ENCODE data around the gene MSX1. TPM values are rescaled to one million over a fixed set of nuclear protein-coding genes. Genes with fewer than 3 reads are reported as not detected.

Gene MSX1
- total and polyA plus RNA-seq, 2 experiments from 2014 or later, result 0.61 TPM; not detected in 1

- Mint-ChIP-seq H3K27ac (no peak overlapping the region), H3K9me3 (peaks cover 3% of the 10 kb centered on the region), H3K4me1 (peaks cover 51% of the 10 kb centered on the region), H3K27me3 (ENCODE audit: insufficient read depth, low read depth, poor library complexity) (peaks cover 76% of the 10 kb centered on the region), H3K36me3 (ENCODE audit: low read depth) (no peaks in the 10 kb centered on the region; the same call in 2 of the 3 replicates), H3K4me3 (no peak overlapping the region)
- H3K4me2 ChIP-seq, result peak overlapping the region; percentile 48; the same call in 1 of the 2 replicates
- no peaks in the 10 kb centered on the region; the same call in 1 of the 2 replicates for H3K36me3 ChIP-seq (ENCODE audit: insufficient read depth)
- H3K9me2 ChIP-seq (ENCODE audit: insufficient read depth), result no peaks in the 10 kb centered on the region
- H3K27me3 ChIP-seq (ENCODE audit: insufficient read depth), result peaks cover 96% of the 10 kb centered on the region
- H4K20me1 ChIP-seq (replicated peaks; ENCODE audit: insufficient read depth), result peaks cover 69% of the 10 kb centered on the region
- H3K27ac ChIP-seq (ENCODE audit: low read depth), result no peak overlapping the region
- ATAC-seq (no peak), DNase-seq (ENCODE audit: low spot score) (no peak)
- TF ChIP-seq NANOG (IDR thresholded peaks at IDR 0.05; ENCODE audit: borderline replicate concordance) (no peak), REST (IDR thresholded peaks at IDR 0.05; ENCODE audit: unreplicated experiment) (no peak), EZH2phosphoT487 (IDR thresholded peaks at IDR 0.05; ENCODE audit: unreplicated experiment) (peak; percentile 56), EZH2 (IDR thresholded peaks at IDR 0.05; ENCODE audit: low read depth, unreplicated experiment) (peak; percentile 97)
- TF ChIP-seq, protein P1, sequence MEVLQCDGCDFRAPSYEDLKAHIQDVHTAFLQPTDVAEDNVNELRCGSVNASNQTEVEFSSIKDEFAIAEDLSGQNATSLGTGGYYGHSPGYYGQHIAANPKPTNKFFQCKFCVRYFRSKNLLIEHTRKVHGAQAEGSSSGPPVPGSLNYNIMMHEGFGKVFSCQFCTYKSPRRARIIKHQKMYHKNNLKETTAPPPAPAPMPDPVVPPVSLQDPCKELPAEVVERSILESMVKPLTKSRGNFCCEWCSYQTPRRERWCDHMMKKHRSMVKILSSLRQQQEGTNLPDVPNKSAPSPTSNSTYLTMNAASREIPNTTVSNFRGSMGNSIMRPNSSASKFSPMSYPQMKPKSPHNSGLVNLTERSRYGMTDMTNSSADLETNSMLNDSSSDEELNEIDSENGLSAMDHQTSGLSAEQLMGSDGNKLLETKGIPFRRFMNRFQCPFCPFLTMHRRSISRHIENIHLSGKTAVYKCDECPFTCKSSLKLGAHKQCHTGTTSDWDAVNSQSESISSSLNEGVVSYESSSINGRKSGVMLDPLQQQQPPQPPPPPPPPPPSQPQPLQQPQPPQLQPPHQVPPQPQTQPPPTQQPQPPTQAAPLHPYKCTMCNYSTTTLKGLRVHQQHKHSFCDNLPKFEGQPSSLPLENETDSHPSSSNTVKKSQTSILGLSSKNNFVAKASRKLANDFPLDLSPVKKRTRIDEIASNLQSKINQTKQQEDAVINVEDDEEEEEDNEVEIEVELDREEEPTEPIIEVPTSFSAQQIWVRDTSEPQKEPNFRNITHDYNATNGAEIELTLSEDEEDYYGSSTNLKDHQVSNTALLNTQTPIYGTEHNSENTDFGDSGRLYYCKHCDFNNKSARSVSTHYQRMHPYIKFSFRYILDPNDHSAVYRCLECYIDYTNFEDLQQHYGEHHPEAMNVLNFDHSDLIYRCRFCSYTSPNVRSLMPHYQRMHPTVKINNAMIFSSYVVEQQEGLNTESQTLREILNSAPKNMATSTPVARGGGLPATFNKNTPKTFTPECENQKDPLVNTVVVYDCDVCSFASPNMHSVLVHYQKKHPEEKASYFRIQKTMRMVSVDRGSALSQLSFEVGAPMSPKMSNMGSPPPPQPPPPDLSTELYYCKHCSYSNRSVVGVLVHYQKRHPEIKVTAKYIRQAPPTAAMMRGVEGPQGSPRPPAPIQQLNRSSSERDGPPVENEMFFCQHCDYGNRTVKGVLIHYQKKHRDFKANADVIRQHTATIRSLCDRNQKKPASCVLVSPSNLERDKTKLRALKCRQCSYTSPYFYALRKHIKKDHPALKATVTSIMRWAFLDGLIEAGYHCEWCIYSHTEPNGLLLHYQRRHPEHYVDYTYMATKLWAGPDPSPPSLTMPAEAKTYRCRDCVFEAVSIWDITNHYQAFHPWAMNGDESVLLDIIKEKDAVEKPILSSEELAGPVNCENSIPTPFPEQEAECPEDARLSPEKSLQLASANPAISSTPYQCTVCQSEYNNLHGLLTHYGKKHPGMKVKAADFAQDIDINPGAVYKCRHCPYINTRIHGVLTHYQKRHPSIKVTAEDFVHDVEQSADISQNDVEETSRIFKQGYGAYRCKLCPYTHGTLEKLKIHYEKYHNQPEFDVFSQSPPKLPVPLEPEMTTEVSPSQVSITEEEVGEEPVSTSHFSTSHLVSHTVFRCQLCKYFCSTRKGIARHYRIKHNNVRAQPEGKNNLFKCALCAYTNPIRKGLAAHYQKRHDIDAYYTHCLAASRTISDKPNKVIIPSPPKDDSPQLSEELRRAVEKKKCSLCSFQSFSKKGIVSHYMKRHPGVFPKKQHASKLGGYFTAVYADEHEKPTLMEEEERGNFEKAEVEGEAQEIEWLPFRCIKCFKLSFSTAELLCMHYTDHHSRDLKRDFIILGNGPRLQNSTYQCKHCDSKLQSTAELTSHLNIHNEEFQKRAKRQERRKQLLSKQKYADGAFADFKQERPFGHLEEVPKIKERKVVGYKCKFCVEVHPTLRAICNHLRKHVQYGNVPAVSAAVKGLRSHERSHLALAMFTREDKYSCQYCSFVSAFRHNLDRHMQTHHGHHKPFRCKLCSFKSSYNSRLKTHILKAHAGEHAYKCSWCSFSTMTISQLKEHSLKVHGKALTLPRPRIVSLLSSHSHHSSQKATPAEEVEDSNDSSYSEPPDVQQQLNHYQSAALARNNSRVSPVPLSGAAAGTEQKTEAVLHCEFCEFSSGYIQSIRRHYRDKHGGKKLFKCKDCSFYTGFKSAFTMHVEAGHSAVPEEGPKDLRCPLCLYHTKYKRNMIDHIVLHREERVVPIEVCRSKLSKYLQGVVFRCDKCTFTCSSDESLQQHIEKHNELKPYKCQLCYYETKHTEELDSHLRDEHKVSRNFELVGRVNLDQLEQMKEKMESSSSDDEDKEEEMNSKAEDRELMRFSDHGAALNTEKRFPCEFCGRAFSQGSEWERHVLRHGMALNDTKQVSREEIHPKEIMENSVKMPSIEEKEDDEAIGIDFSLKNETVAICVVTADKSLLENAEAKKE (CRISPR knock-in tag; IDR thresholded peaks at IDR 0.05), result no peak
- no peaks in the 10 kb centered on the region for H3K79me2 ChIP-seq (replicated peaks; ENCODE audit: insufficient read depth)
- no peak overlapping the region for H2AFZ ChIP-seq
- H3K4me3 ChIP-seq, result no peak overlapping the region
- H3K4me1 ChIP-seq (ENCODE audit: insufficient read depth), result peaks cover 45% of the 10 kb centered on the region
- peaks cover 29% of the 10 kb centered on the region for H3F3A ChIP-seq (replicated peaks; ENCODE audit: low read depth)
Observed at GRCh38 chr4:4862071-4862551, 2.6 kb downstream of the MSX1 start.

Data from GM23338 (cell line).